Lung microvascular endothelial cell (primary cell): ENCODE measurements around the gene ARPC5L. TPM values are rescaled to one million over a fixed set of nuclear protein-coding genes. Genes with fewer than 3 reads are reported as not detected.
"Not testable (repeated sequence)": the region's sequence is repeated elsewhere in the genome, so short reads cannot be mapped to it uniquely, and the experiment has no call there.

Source experiments
- DNase-seq, 2 donors: peaks; one replicate each; pipeline versions ENCODE4 v3.0.0 to v3.0.0-alpha.2; 2010; ENCODE audit warnings: low read depth in 2 of 2
- total RNA-seq: library from RNA; depleted of rRNA; stranded (reverse); fragments of >200 nt; gene quantifications from 2 replicates; pipeline ENCODE4 v1.2.1, GENCODE V29; 2014

Gene ARPC5L
- 14.2 and 15.3 TPM in 2 replicates for total RNA-seq

DNA sequence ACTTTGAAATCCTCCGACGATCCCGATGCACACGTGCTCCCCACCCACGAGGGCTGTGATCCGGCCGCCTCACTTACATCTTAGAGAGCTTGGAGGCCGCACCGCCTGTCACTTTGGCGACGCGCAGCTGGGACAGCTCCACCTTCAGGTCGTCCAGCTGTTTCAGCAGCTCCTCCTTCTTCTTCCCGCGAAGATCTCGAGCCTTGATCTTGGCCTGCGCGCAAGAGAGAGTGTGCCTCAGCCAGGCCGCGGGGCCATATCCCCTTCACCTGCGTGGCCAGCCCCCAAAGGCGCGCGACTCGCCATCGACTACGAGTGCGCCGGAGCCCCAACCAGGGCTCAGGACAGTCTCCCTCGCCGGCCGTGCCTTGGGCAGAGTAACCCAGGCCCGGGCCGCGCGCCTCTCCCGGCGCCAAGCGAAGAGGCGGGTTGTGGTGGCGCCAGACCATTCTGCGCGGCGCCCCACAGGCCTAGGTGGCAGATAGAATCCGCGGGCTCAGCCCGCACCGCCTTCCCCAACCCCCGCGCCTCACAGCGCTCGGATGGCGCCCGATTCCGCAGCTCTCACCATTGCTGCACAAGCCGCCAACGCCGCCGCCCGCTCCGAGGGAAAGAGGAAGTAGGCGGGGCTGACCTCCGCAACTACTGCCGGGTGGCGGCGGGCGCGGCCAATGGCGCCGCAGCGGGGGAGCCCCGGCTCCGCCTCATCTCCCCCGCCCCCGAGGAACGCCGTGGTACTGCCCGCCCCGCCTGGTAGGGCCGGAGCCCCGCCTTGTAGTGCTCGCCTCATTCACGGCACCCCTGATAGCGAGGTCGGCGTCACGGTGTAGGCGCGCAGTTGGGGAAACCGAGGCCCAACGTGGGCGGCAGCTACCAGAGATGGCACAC, at the start of gene ARPC5L, which contains the start of gene RPL35:
ARPC5L (plus strand) TSS at position 789 of the 888 bp plus-strand sequence. CDS start 7,161 bp downstream, outside the sequence.
RPL35 (minus strand) TSS at position 616 of the 888 bp plus-strand sequence; CDS start at position 571, 45 bp downstream.
- peak; percentile 95 to 96 for DNase-seq

DNA sequence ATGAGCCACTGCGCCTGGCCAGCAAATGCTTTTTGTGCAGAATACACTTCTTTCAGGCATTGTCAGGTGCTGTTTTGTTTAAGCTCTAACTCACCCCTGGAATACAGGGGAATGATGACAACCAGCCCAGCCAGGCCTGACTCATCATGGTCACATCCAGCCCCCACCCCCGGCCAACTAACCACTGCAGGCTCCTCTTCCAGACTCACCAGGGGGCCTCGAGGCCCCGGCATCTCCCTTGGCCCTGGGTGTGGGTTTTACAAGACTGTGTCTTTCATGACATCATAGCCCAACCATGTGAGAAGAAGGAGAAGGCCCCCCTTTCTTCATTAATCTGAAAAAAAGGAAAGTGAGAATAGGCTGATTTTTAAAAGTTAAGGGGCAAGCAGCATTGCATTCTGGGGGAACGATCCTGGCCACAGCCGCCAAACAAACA, 49.5 kb upstream of the ARPC5L start:
- peak in 1 of 2 donors; percentile 41 for DNase-seq

- no peak for DNase-seq
Measured at GRCh38 chr9:124813041-124813440, 48.9 kb upstream of the ARPC5L start.

- DNase-seq = no peak
Measured at GRCh38 chr9:124813501-124814163, 48.3 kb upstream of the ARPC5L start.

DNA sequence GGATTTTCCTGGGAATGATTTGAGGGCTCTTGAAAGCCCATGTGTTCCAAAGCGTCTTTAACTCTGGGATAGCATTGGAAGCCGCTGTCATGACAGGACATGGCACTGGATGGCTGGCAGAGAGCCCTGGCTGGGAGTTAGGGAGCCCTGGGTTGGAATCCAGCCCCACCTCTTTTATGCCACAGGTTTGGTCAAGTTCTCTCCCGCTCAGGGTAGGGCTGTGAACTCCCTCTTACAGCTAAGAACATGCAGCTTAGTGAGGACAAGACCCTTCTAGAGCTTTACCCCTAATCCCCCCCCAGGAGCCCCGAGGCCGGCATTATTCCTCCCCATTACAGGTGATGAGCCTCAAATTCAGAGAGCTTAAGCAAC, 47.8 kb upstream of the ARPC5L start:
- no peak for DNase-seq

- DNase-seq = no peak
Measured at GRCh38 chr9:124815601-124816000, 46.3 kb upstream of the ARPC5L start.

DNA sequence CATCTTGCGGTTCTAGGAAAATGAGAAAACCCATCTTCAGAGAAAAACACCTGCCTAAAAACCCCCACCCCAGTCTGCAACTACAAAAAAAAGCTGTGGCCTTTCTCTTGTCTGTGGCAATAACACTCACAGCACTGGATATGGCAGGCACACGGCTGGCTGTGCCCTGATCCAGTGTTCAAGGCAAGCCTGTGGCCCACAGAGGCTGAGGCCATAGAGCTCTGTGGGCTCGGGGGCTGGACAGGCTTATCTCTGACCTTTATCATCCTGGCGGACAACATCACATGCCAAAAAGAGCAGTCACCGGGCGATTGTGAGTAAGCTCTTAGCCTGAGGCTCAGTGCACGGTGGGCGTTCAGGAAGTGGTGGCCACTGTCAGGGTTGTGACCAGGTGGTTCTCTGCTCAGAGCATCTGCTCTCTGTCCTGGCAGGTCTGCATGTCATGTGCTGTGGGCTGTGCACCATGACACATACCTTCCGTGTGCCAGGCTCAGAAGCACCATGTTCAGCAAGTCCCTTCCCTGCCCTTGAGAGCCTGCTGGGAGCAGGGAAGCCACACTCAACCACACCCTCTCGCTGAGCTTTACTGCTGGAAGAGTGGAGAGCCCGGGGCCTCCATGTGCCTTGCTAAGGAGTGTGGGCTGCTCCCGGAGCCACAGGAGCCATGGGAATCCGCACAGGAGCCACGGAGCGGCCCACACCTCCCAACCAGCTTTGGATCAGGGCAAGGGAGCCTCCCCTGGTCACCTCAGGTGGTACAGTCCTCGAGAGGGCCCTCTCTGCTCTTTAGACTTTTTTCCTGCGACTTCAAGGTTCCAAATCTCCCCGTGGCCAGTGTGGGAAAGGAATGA, 43.3 kb upstream of the ARPC5L start:
- peak in 1 of 2 donors; percentile 79 for DNase-seq

DNA sequence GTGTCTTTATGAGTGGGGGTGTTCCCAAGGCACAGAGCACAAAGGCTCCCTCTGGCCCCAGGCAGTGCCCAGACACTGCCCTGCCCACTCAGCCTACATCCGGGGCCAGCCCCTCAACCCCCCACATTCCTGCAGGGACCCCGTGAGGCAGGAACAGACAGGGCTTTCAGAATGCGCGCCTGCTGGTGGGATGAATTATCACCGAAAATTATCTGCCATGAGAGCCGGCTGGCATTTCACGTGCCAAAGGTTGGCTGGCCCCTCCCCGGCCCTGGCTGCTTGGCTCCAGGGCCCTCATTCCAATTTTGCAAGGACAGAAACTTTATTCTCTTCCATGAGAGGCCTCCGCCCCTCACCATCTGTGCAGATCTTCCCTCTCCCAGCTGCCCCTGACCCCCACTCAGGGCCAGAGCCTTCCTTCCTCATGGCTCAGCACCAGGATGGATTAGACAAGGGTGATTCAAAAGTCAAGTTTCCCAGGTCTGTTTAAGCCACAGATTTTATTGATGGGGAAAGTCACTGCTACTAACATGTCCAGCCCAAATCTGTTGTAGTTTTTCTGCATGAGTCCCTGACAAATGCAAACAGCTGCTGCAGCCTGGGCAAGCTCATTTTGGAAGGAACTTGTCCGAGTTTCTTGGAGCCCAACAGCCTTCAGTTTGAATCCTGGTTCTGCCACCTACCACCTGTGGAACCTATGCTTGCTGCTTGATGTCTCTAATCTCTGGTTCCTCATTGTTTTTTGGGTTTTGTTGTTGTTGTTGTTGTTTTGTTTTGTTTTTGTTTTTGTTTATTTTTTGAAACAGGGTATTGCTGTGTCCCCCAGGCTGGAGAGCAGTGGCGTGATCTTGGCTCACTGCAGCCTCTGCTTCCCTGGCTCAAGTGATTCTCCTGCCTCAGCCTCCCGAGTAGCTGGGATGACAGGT, 41.0 kb upstream of the ARPC5L start:
- DNase-seq = no peak

DNA sequence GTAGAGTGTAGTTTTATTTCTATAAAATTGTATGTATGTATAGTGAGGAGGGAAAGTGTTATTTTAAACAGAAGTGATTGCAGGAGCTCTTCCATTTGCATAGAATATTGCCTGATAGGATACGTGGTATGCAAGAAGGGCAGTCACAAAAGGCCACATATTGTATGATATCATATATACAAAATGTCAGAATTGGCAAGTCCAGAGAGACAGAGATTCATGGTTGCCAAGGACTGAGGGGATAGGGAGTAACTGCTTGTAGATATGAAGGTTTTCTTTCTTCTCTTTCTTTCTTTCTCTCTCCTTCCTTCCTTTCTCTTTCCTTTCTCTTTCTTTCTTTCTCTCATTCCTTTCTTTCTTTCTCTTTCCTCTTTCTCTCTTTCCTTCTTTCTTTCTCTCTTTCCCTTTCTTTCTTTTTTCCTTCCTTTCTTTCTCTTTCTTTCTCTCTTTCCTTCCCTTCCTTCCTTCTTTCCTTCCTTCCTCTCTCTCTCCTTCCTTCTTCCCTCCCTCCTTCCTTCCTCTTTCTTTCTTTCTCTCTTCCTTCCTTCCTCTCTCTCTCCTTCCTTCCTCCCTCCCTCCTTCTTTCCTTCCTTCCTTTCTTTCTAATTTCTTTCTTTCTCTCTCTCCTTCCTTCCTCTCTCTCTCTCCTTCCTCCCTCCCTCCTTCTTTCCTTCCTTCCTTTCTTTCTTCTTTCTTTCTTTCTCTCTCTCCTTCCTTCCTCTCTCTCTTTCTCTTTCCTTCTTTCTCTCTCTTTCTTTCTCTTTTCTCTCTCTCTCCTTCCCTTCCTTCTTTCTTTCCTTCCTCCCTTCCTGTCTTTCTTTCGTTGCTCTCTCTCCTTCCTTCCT, 33.2 kb upstream of the ARPC5L start:
- DNase-seq = no peak

- DNase-seq = no peak
Measured at GRCh38 chr9:124829334-124829669, 32.6 kb upstream of the ARPC5L start.

GRCh38 chr9:124830593-124830992, 31.3 kb upstream of the ARPC5L start:
- no peak for DNase-seq

- DNase-seq = peak in 1 of 2 donors; percentile 17
Measured at GRCh38 chr9:124831642-124832364, 30.1 kb upstream of the ARPC5L start.

- peak in 1 of 2 donors; percentile 25 for DNase-seq
Measured at GRCh38 chr9:124834591-124834990, 27.3 kb upstream of the ARPC5L start.

DNA sequence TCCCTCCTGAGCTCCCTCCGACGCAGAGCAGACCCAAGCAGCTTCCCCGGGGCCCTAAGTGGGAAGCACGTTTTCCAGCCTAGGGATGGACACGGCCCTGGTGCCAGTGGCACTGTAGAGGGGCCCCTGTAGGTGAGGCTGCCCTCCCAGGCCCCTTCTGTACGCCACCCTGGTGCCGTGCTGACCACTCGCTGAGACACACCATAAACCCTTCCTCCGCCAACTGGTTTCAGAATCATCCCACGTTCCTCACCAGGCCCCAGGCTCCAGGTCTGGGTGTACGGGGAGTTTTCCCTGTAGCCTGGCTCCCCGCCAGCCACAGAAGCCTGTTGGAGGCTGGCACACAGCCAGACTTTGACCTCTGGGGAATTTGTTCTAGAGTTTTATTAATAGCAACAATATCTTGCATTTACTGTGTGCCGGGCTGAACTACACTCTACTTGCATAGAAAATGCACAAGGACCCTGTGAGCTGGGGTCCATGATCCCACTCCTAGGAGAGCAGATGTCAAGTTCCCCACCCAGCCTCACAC, 26.8 kb upstream of the ARPC5L start:
- peak; percentile 83 to 84 for DNase-seq

DNA sequence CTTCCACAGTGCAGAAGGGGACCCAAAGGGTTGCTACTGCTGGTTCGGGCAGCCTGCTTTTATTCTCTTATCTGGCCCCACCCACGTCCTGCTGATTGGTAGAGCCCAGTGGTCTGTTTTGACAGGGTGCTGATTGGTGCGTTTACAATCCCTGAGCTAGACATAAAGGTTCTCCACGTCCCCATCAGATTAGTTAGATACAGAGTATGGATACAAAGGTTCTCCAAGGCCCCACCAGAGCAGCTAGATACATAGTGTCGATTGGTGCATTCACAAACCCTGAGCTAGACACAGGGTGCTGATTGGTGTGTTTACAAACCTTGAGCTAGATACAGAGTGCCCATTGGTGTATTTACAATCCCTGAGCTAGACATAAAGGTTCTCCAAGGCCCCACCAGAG, 23.8 kb upstream of the ARPC5L start:
- not testable (repeated sequence) for DNase-seq

- DNase-seq = not testable (repeated sequence)
Measured at GRCh38 chr9:124838567-124839275, 23.2 kb upstream of the ARPC5L start.

DNA sequence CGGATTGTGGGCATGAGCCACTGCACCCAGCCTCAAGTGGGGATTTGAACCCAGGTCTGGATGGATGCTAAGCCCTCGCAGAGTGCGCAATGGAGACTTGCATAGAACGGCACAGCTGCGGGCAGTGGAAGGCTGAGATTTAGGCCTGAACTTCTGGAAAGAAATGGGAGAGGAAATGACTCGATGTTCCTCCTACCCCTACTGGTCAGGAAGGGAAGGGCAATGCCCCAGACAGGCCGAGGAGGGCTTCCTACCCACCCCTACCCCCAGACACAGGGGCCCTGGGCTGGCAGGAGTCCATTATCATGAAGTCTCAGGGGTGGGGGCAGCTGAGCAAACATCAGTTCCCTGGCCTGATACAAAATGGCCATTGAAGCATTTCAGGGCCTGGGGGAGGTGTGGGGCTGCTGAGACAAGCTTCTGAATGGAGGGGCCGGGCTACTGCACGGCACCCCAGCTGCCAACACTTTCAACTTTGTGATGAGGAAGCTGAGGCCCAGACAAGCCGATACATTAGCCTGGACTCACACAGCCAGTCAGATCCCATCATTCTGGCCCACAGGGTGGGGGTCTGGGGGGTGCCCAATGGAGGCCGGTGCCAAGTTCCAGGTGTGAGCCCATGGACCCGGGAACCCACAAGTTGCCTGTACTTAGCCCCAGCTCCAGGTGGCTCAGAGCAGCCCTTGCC, 22.2 kb upstream of the ARPC5L start:
- no peak for DNase-seq
